IMR-90 (cell line): ENCODE data around the gene C19orf73. TPM values are rescaled to one million over a fixed set of nuclear protein-coding genes. Genes with fewer than 3 reads are reported as not detected.

ENCODE experiments used
- ATAC-seq: fragments of 200-7000 bp; cut with Tn5 transposase; 2 replicates; pipeline ENCODE4 v1.9.1; 2020; ENCODE audit warnings: low read depth, mild to moderate bottlenecking, moderate library complexity
- BruUV-seq: library from RNA; stranded (reverse); fragments of 400-500 nt; replicated peaks from 2 replicates; lab custom pipeline; 2021; lab: Mats Ljungman, UMichigan
- CTCF ChIA-PET: fragments of 300-600 bp; formaldehyde crosslinking; extraction: SDS; loops from one replicate; lab custom pipeline; 2021; ENCODE audit warnings: antibody characterized with exemption; lab: Yijun Ruan, JAX
- POLR2A ChIA-PET: fragments of 300-600 bp; sonication (Branson Sonifier 250); formaldehyde crosslinking; loops from one replicate; lab custom pipeline; 2022; ENCODE audit warnings: antibody characterized with exemption; ENCODE audit not compliant: unreplicated experiment; lab: Charles Lee
- DNase-seq: peaks from one replicate; pipeline ENCODE4 v3.0.0; 2013
- H2AFZ ChIP-seq: replicated peaks from 2 replicates; pipeline ENCODE3; 2013; ENCODE audit warnings: low read length, mild to moderate bottlenecking; ENCODE audit not compliant: poor library complexity
- H2AK5ac ChIP-seq: 2 replicates; pipeline ENCODE4 v1.6.1; 2013; ENCODE audit warnings: low read depth, low read length, inconsistent platforms
- H2AK9ac ChIP-seq: replicated peaks from 2 replicates; pipeline ENCODE3; 2013; ENCODE audit warnings: mild to moderate bottlenecking, low read depth, low read length, moderate library complexity; ENCODE audit not compliant: poor library complexity
- H2BK120ac ChIP-seq: 2 replicates; pipeline ENCODE4 v1.6.1; 2013; ENCODE audit warnings: low read depth, low read length, inconsistent platforms
- H2BK15ac ChIP-seq: 3 replicates; pipeline ENCODE4 v1.6.1; 2013; ENCODE audit warnings: low read depth, low read length, inconsistent platforms
- H2BK20ac ChIP-seq: 2 replicates; pipeline ENCODE4 v1.6.1; 2013; ENCODE audit warnings: low read depth, mild to moderate bottlenecking, inconsistent platforms, low read length, moderate library complexity
- H2BK5ac ChIP-seq: 2 replicates; pipeline ENCODE4 v1.6.1; 2013; ENCODE audit warnings: mild to moderate bottlenecking, low read depth, low read length, inconsistent platforms; ENCODE audit not compliant: poor library complexity, severe bottlenecking
- H3K14ac ChIP-seq: replicated peaks from 2 replicates; pipeline ENCODE4 v1.6.1; 2013; ENCODE audit warnings: low read depth, low read length, inconsistent platforms
- H3K18ac ChIP-seq: 2 replicates; pipeline ENCODE4 v1.6.1; 2013; ENCODE audit warnings: low read depth, low read length, control low read depth
- H3K23ac ChIP-seq: 2 replicates; pipeline ENCODE4 v1.6.1; 2013; ENCODE audit warnings: low read depth, low read length, inconsistent platforms
- H3K27ac ChIP-seq: 2 replicates; pipeline ENCODE4 v1.5.1; 2013; ENCODE audit warnings: mild to moderate bottlenecking, control low read depth, low read length; ENCODE audit not compliant: insufficient read depth
- H3K27me3 ChIP-seq: 2 replicates; pipeline ENCODE4 v1.6.1; 2013; ENCODE audit warnings: low read length; ENCODE audit not compliant: control insufficient read depth, insufficient read depth
- H3K36me3 ChIP-seq: 2 replicates; pipeline ENCODE4 v1.6.1; 2013; ENCODE audit warnings: low read length, mixed read lengths; ENCODE audit not compliant: control insufficient read depth, insufficient read depth
- H3K4ac ChIP-seq: 2 replicates; pipeline ENCODE4 v1.6.1; 2013; ENCODE audit warnings: low read depth, low read length, inconsistent platforms
- H3K4me1 ChIP-seq: 2 replicates; pipeline ENCODE4 v1.6.1; 2013; ENCODE audit warnings: low read length, mixed read lengths; ENCODE audit not compliant: control insufficient read depth, insufficient read depth
- H3K4me2 ChIP-seq: 2 replicates; pipeline ENCODE4 v1.6.1; 2013; ENCODE audit warnings: low read depth, mild to moderate bottlenecking, control low read depth, low read length, moderate library complexity
- H3K4me3 ChIP-seq: 2 replicates; pipeline ENCODE4 v1.5.1; 2013; ENCODE audit warnings: low read depth, mild to moderate bottlenecking, control low read depth, low read length, moderate library complexity; ENCODE audit not compliant: insufficient read depth
- H3K56ac ChIP-seq: 2 replicates; pipeline ENCODE4 v1.6.1; 2013; ENCODE audit warnings: low read length, inconsistent platforms; ENCODE audit not compliant: insufficient read depth; ENCODE audit errors: extremely low read depth
- H3K79me1 ChIP-seq, 2 experiments: 2 replicates each; pipeline ENCODE4 v1.6.1; 2013; ENCODE audit warnings: low read length in 2 of 2, inconsistent platforms in 1 of 2, low read depth in 1 of 2
- H3K9ac ChIP-seq: 2 replicates; pipeline ENCODE4 v1.6.1; 2013; ENCODE audit warnings: low read depth, low read length, control low read depth
- H3K9me1 ChIP-seq: 2 replicates; pipeline ENCODE4 v1.6.1; 2013; ENCODE audit warnings: low read length, inconsistent platforms; ENCODE audit not compliant: insufficient read depth
- H3K9me3 ChIP-seq: 2 replicates; pipeline ENCODE4 v1.6.1; 2013; ENCODE audit warnings: low read length; ENCODE audit not compliant: control insufficient read depth, insufficient read depth
- H4K20me1 ChIP-seq: 2 replicates; pipeline ENCODE4 v1.6.1; 2013; ENCODE audit warnings: low read length, inconsistent platforms; ENCODE audit not compliant: insufficient read depth
- H4K5ac ChIP-seq: 2 replicates; pipeline ENCODE4 v1.6.1; 2013; ENCODE audit warnings: mild to moderate bottlenecking, low read depth, low read length, control low read depth
- H4K8ac ChIP-seq, 2 experiments: 2 replicates each; pipeline ENCODE4 v1.6.1; 2013; ENCODE audit warnings: low read depth in 2 of 2, low read length in 2 of 2, control low read depth in 1 of 2, inconsistent platforms in 1 of 2
- H4K91ac ChIP-seq: 2 replicates; pipeline ENCODE4 v1.6.1; 2013; ENCODE audit warnings: low read depth, low read length, inconsistent platforms; ENCODE audit not compliant: insufficient read depth
- BHLHE40 ChIP-seq: fragments of 150-350 bp; IDR thresholded peaks from 2 replicates; pipeline ENCODE4 v1.6.1; 2016; ENCODE audit warnings: mild to moderate bottlenecking, low read depth, low read length
- MAZ ChIP-seq: IDR thresholded peaks from 2 replicates; pipeline ENCODE4 v1.6.1; 2012; ENCODE audit warnings: low read depth, mild to moderate bottlenecking, low read length, improper control_type of control experiment, moderate library complexity, borderline replicate concordance
- RAD21 ChIP-seq: IDR thresholded peaks from 2 replicates; pipeline ENCODE4 v1.6.1; 2012; ENCODE audit warnings: low read length, improper control_type of control experiment
- RFX5 ChIP-seq: IDR thresholded peaks from 2 replicates; pipeline ENCODE4 v1.8.0; 2012; ENCODE audit warnings: low read depth, mild to moderate bottlenecking, low read length, moderate library complexity
- SMC3 ChIP-seq: fragments of 150-350 bp; IDR thresholded peaks from 2 replicates; pipeline ENCODE4 v1.6.1; 2016; ENCODE audit warnings: low read depth, mild to moderate bottlenecking, antibody characterized with exemption, low read length, moderate library complexity
- WGBS, 2 experiments: methylation state at CpG; one replicate each; pipeline versions ENCODE4 v1.1.5 to v1.1.7; 2013; ENCODE audit warnings: missing lambda C conversion rate in 2 of 2; ENCODE audit not compliant: insufficient read length in 1 of 2; ENCODE audit errors: extremely low coverage in 2 of 2; 5-methylcytosine and 5-hydroxymethylcytosine counted together
- dilution Hi-C: fragments of 300-500 bp; cut with HindIII; formaldehyde crosslinking; loops from one replicate; pipeline ENCODE4 v1.14.3; 2018; ENCODE audit warnings: low sequenced_read_pairs; ENCODE audit not compliant: unreplicated experiment
- in situ Hi-C: fragments of 300-500 bp; cut with MboI; formaldehyde crosslinking; loops from 3 replicates; pipeline ENCODE4 v1.14.3; 2019; ENCODE audit warnings: low sequenced_read_pairs, inconsistent platforms, mixed read lengths
- intact Hi-C: fragments of 100-400 bp; cut with micrococcal nuclease; formaldehyde crosslinking; loops from 2 replicates; pipeline ENCODE4 v1.10.0; 2022
- polyA plus RNA-seq, 3 experiments: library from polyadenylated mRNA; depleted of rRNA; stranded (reverse); fragments of >200 nt; gene quantifications; 2 replicates each; pipeline ENCODE4 v1.2.3, GENCODE V29; 2012; ENCODE audit warnings: low replicate concordance in 1 of 3
- total RNA-seq: library from RNA; depleted of rRNA; stranded (reverse); fragments of >200 nt; gene quantifications from 2 replicates; pipeline ENCODE4 v1.2.3, GENCODE V29; 2012
- TF ChIP-seq, protein P1 (sequence below): conservative IDR thresholded peaks from 2 replicates; pipeline ENCODE4 v1.5.1; 2012; ENCODE audit warnings: mild to moderate bottlenecking, low read depth, low read length, improper control_type of control experiment

The C19orf73 gene
- total and polyA plus RNA-seq, 2 of the 4 experiments (the other 2 are of a cell fraction) = 1.2 TPM; not detected in 1

DNA sequence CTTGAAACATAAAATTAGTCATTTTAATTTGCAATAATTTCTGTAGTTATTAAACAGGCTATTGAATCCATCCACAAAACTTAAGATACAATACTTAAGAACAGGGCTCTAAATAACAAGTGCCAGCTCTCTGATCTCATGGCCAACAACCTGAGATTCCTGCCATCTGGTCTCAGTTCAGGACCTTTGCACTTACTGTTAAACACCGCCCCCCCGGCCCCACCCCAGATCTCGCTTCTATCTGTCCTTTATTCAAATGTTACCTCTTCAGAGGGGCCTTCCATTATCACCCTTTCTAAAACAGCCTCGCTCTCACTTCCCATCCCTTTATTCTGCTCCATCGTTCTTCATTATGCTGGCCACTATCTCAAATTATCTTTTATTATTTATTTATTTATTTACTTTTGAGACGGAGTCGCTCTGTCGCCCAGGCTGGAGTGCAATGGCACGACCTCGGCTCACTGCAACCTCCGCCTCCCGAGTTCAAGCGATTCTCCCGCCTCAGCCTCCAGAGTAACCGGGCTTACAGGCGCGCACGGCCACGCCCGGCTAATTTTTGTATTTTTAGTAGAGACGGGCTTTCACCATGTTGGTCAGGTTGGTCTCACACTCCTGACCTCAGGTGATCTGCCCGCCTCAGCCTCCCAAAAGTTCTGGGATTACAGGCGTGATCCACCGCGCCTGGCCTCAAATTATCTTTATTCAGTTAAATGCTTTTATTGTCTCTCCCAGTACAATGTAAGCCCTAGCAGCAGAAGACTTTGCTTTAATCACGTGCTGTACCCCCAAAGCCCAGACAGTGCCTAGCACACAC lies 34.5 kb downstream of the C19orf73 start:
- Histone ChIP-seq H4K20me1 (peaks cover 36% of the 10 kb centered on the region), H3K4ac (peak overlapping the region; percentile 93), H3K23ac (peak overlapping the region; percentile 64; the same call in 1 of the 2 replicates), H2BK120ac (peak overlapping the region; percentile 39; the same call in 1 of the 2 replicates), H3K79me1 (peaks cover 0 to 26% of the 10 kb centered on the region in 2 experiments; a peak in 2 of 4 replicates), H3K9me3 (no peaks in the 10 kb centered on the region), H3K36me3 (peaks cover 15% of the 10 kb centered on the region), H3K18ac (peak overlapping the region; percentile 77), H2BK5ac (peak overlapping the region; percentile 79), H3K14ac (peak overlapping the region; percentile 95), H2AK9ac (peak overlapping the region; percentile 92), H3K9ac (peak overlapping the region; percentile 79), H4K5ac (peak overlapping the region; percentile 95), H3K4me3 (peak overlapping the region; percentile 69), H4K91ac (peak overlapping the region; percentile 95), H3K4me2 (peak overlapping the region; percentile 83), H2BK20ac (no peak overlapping the region), H2BK15ac (0 out of 3 replicates have a peak overlapping the region, but pooled peaks have one; percentile 1), H4K8ac (peak overlapping the region; percentile 82 to 99), H3K9me1 (0 out of 2 replicates have a peak, but pooled peaks cover 2% of the 10 kb centered on the region), H2AFZ (peak overlapping the region; percentile 88), H3K27me3 (no peaks in the 10 kb centered on the region), H3K27ac (peak overlapping the region; percentile 66), H3K56ac (peak overlapping the region; percentile 51), H3K4me1 (peaks cover 6% of the 10 kb centered on the region), H2AK5ac (peak overlapping the region; percentile 67)
- ChIA-PET POLR2A (interaction anchor here (0.6 kb wide), 1 partner anchor 48 kb away, joined by 4 read pairs; no protein-coding TSS in a partner anchor), CTCF (no interaction called here)
- TF ChIP-seq BHLHE40 = no peak
- TF ChIP-seq MAZ = no peak
- TF ChIP-seq, protein P1, sequence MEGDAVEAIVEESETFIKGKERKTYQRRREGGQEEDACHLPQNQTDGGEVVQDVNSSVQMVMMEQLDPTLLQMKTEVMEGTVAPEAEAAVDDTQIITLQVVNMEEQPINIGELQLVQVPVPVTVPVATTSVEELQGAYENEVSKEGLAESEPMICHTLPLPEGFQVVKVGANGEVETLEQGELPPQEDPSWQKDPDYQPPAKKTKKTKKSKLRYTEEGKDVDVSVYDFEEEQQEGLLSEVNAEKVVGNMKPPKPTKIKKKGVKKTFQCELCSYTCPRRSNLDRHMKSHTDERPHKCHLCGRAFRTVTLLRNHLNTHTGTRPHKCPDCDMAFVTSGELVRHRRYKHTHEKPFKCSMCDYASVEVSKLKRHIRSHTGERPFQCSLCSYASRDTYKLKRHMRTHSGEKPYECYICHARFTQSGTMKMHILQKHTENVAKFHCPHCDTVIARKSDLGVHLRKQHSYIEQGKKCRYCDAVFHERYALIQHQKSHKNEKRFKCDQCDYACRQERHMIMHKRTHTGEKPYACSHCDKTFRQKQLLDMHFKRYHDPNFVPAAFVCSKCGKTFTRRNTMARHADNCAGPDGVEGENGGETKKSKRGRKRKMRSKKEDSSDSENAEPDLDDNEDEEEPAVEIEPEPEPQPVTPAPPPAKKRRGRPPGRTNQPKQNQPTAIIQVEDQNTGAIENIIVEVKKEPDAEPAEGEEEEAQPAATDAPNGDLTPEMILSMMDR = no peak
- TF ChIP-seq RAD21 = no peak
- TF ChIP-seq RFX5 = no peak
- TF ChIP-seq SMC3 = no peak
- no TSS peak for BruUV-seq
- intact Hi-C loops (no loop called here), in situ Hi-C loops (no loop called here), dilution Hi-C loops (no loop called here)
- no peak for DNase-seq
- 71 to 100% methylated on average over 1 to 16 of the region's 26 CpGs for WGBS, 2 experiments
- ATAC-seq = no peak
